Mesothelial cell of epicardium (in vitro differentiated cells): ENCODE results near the gene ZMYM4. TPM values are rescaled to one million over a fixed set of nuclear protein-coding genes. Genes with fewer than 3 reads are reported as not detected.

Source experiments
- DNase-seq, 2 experiments: peaks; one replicate each; pipeline ENCODE4 v3.0.0; 2021; ENCODE audit warnings: low spot score in 2 of 2; ENCODE audit not compliant: unreplicated experiment in 2 of 2
- H3K27ac Mint-ChIP-seq: 2 replicates; pipeline ENCODE4 v1.8.0; 2021; ENCODE audit warnings: mixed read lengths
- H3K27me3 Mint-ChIP-seq: 2 replicates; pipeline ENCODE4 v1.8.0; 2021; ENCODE audit warnings: low read depth, mixed read lengths
- H3K36me3 Mint-ChIP-seq: 2 replicates; pipeline ENCODE4 v1.8.0; 2021; ENCODE audit warnings: mixed read lengths
- H3K4me1 Mint-ChIP-seq: 2 replicates; pipeline ENCODE4 v1.8.0; 2021; ENCODE audit warnings: mixed read lengths
- H3K4me3 Mint-ChIP-seq: 2 replicates; pipeline ENCODE4 v1.8.0; 2021; ENCODE audit warnings: mild to moderate bottlenecking, moderate library complexity, mixed read lengths
- H3K9me3 Mint-ChIP-seq: 2 replicates; pipeline ENCODE4 v1.8.0; 2021; ENCODE audit warnings: mixed read lengths
- CTCF ChIP-seq: fragments of 200-600 bp; sonication (generic); IDR thresholded peaks from one replicate; pipeline ENCODE4 v1.5.0; 2021; ENCODE audit warnings: antibody characterized with exemption; ENCODE audit not compliant: unreplicated experiment
- total RNA-seq: library from RNA; stranded (reverse); gene quantifications from 3 replicates; pipeline ENCODE4 v1.2.1, GENCODE V29; 2021

The ZMYM4 gene
- total RNA-seq, 1 donor from 2014 or later, result 91.3 TPM

- H3K27me3 Mint-ChIP-seq, result no peaks in the 10 kb centered on the region
- H3K4me3 Mint-ChIP-seq, result no peak overlapping the region
- peaks cover 29% of the 10 kb centered on the region for H3K36me3 Mint-ChIP-seq
- H3K9me3 Mint-ChIP-seq, result peaks cover 20% of the 10 kb centered on the region
- no peak for TF ChIP-seq CTCF
- no peak for DNase-seq
- H3K27ac Mint-ChIP-seq, result peak overlapping the region; percentile 28
- H3K4me1 Mint-ChIP-seq, result peaks cover 21% of the 10 kb centered on the region
These were observed 17.5 kb downstream of the ZMYM4 start for GRCh38 chr1:35285771-35286606.

- no peaks in the 10 kb centered on the region for H3K27me3 Mint-ChIP-seq
- DNase-seq, result no peak
- H3K9me3 Mint-ChIP-seq, result peaks cover 10% of the 10 kb centered on the region
- no peak for TF ChIP-seq CTCF
- peak overlapping the region; percentile 49 for H3K27ac Mint-ChIP-seq
- H3K4me3 Mint-ChIP-seq, result no peak overlapping the region
- H3K36me3 Mint-ChIP-seq, result peaks cover 21% of the 10 kb centered on the region
- peaks cover 21% of the 10 kb centered on the region for H3K4me1 Mint-ChIP-seq
These were observed 19.5 kb downstream of the ZMYM4 start for GRCh38 chr1:35287807-35288640.

- no peak for DNase-seq
- H3K27ac Mint-ChIP-seq, result peak overlapping the region; percentile 30
- H3K4me3 Mint-ChIP-seq, result no peak overlapping the region
- no peak for TF ChIP-seq CTCF
- H3K4me1 Mint-ChIP-seq, result peaks cover 21% of the 10 kb centered on the region
- peaks cover 22% of the 10 kb centered on the region for H3K36me3 Mint-ChIP-seq
- H3K27me3 Mint-ChIP-seq, result no peaks in the 10 kb centered on the region
- peaks cover 10% of the 10 kb centered on the region for H3K9me3 Mint-ChIP-seq
These were observed 20.3 kb downstream of the ZMYM4 start for GRCh38 chr1:35288761-35289160.

GRCh38 chr1:35290452-35290851 lies 21.9 kb downstream of the ZMYM4 start:
- TF ChIP-seq CTCF, result no peak
- Mint-ChIP-seq H3K9me3 (no peaks in the 10 kb centered on the region), H3K27me3 (no peaks in the 10 kb centered on the region), H3K27ac (no peak overlapping the region), H3K36me3 (peaks cover 9% of the 10 kb centered on the region), H3K4me3 (no peak overlapping the region), H3K4me1 (peaks cover 21% of the 10 kb centered on the region)
- DNase-seq, result no peak

- H3K4me3 Mint-ChIP-seq, result no peak overlapping the region
- no peaks in the 10 kb centered on the region for H3K27me3 Mint-ChIP-seq
- no peak for TF ChIP-seq CTCF
These were observed 26.3 kb downstream of the ZMYM4 start for GRCh38 chr1:35294809-35295208.

More at GRCh38 chr1:35294809-35295208, 26.3 kb downstream of the ZMYM4 start:
- DNase-seq, result no peak
- Mint-ChIP-seq H3K27ac (no peak overlapping the region), H3K4me1 (no peaks in the 10 kb centered on the region), H3K36me3 (peaks cover 27% of the 10 kb centered on the region), H3K9me3 (no peaks in the 10 kb centered on the region)
